ENCODE measurements around the gene HMG20B.

DNA sequence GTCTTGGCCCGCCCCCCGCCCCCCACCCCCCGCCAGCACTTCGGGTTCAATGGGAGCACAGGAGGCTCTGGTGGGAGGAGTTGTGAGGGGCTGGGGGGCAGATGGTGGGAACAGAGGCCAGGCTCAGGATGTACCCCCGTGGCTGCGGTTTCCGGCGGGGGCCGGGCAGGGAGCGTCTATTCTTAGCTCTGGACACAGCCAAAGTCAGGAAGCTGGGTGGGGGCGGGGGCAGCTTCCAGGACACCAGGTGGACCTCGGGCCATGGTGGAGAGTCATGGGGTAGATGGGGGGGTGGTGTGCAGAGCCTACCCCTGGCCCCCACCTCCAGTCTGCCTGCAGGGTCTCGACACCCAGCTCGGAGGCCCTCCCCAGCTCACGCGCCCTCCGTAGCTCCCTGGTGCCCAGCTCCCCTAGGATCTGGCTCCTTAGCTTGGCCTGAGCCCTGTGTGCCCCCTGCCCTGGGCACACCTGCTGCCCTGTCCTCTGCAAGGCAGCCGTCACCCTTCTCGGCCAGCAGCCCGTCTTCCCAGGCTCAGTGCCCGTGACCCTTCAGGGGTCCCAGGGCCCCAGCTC is 36.1 kb downstream of the HMG20B start:
- TF ChIP-seq, protein P1, sequence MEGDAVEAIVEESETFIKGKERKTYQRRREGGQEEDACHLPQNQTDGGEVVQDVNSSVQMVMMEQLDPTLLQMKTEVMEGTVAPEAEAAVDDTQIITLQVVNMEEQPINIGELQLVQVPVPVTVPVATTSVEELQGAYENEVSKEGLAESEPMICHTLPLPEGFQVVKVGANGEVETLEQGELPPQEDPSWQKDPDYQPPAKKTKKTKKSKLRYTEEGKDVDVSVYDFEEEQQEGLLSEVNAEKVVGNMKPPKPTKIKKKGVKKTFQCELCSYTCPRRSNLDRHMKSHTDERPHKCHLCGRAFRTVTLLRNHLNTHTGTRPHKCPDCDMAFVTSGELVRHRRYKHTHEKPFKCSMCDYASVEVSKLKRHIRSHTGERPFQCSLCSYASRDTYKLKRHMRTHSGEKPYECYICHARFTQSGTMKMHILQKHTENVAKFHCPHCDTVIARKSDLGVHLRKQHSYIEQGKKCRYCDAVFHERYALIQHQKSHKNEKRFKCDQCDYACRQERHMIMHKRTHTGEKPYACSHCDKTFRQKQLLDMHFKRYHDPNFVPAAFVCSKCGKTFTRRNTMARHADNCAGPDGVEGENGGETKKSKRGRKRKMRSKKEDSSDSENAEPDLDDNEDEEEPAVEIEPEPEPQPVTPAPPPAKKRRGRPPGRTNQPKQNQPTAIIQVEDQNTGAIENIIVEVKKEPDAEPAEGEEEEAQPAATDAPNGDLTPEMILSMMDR (IDR thresholded peaks at IDR 0.05; ENCODE audit: low read length), result no peak
- no peak for TF ChIP-seq EZH2 (optimal IDR thresholded peaks at IDR 0.05; ENCODE audit: low read depth, low read length)
